ENCODE measurements around the gene PCDH9. TPM values are rescaled to one million over a fixed set of nuclear protein-coding genes. Genes with fewer than 3 reads are reported as not detected.

Gene PCDH9
- total RNA-seq, 1 experiment from 2014 or later, result 4.2 TPM

DNA sequence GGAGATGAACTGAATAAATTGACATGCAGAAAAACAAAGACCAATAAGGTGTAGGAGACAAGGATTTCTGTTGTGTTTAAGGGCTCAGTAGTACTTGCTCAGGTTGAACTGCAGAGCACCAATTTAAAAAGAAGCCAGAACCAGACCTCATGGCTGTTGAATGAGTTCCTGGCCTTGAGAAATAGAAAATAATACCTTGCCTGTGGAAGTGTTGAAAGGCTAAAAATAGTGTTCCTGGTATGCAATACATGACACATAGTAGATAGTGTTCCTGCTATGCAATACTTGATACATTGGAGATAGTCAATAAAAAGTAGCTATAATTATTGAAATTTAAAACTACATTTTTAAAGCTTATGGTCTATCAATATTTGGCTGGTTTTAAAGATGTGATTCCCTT, 595.8 kb downstream of the PCDH9 start:
- ChIA-PET CTCF (no interaction called here), POLR2A (no interaction called here)
- ATAC-seq (no peak), DNase-seq (ENCODE audit: low read depth, low spot score) (no peak)
- Histone ChIP-seq H3K4me1 (ENCODE audit: control insufficient read depth, insufficient read depth, low read length) (no peaks in the 10 kb centered on the region), H3K36me3 (ENCODE audit: control insufficient read depth, insufficient read depth, low read length) (no peaks in the 10 kb centered on the region), H3K9me3 (ENCODE audit: control insufficient read depth, insufficient read depth, low read depth, low read length) (0 out of 2 replicates have a peak, but pooled peaks cover 9% of the 10 kb centered on the region), H3K27ac (ENCODE audit: low read length) (no peak overlapping the region), H3K27me3 (ENCODE audit: control insufficient read depth, insufficient read depth, low read length) (no peaks in the 10 kb centered on the region), H3K4me3 (ENCODE audit: low read depth in 2 of 2, low read length in 2 of 2) (no peak overlapping the region)
- TF ChIP-seq SIN3A (IDR thresholded peaks at IDR 0.05; ENCODE audit: borderline replicate concordance, insufficient read depth, low read depth, low read length) (no peak), POLR2AphosphoS5 (IDR thresholded peaks at IDR 0.05; ENCODE audit: low read depth, low read length) (no peak), TCF7L2 (IDR thresholded peaks at IDR 0.05; ENCODE audit: low read depth, low read length) (no peak)
- TF ChIP-seq, protein P1, sequence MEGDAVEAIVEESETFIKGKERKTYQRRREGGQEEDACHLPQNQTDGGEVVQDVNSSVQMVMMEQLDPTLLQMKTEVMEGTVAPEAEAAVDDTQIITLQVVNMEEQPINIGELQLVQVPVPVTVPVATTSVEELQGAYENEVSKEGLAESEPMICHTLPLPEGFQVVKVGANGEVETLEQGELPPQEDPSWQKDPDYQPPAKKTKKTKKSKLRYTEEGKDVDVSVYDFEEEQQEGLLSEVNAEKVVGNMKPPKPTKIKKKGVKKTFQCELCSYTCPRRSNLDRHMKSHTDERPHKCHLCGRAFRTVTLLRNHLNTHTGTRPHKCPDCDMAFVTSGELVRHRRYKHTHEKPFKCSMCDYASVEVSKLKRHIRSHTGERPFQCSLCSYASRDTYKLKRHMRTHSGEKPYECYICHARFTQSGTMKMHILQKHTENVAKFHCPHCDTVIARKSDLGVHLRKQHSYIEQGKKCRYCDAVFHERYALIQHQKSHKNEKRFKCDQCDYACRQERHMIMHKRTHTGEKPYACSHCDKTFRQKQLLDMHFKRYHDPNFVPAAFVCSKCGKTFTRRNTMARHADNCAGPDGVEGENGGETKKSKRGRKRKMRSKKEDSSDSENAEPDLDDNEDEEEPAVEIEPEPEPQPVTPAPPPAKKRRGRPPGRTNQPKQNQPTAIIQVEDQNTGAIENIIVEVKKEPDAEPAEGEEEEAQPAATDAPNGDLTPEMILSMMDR (IDR thresholded peaks at IDR 0.05), result no peak
- TF ChIP-seq, protein P2, sequence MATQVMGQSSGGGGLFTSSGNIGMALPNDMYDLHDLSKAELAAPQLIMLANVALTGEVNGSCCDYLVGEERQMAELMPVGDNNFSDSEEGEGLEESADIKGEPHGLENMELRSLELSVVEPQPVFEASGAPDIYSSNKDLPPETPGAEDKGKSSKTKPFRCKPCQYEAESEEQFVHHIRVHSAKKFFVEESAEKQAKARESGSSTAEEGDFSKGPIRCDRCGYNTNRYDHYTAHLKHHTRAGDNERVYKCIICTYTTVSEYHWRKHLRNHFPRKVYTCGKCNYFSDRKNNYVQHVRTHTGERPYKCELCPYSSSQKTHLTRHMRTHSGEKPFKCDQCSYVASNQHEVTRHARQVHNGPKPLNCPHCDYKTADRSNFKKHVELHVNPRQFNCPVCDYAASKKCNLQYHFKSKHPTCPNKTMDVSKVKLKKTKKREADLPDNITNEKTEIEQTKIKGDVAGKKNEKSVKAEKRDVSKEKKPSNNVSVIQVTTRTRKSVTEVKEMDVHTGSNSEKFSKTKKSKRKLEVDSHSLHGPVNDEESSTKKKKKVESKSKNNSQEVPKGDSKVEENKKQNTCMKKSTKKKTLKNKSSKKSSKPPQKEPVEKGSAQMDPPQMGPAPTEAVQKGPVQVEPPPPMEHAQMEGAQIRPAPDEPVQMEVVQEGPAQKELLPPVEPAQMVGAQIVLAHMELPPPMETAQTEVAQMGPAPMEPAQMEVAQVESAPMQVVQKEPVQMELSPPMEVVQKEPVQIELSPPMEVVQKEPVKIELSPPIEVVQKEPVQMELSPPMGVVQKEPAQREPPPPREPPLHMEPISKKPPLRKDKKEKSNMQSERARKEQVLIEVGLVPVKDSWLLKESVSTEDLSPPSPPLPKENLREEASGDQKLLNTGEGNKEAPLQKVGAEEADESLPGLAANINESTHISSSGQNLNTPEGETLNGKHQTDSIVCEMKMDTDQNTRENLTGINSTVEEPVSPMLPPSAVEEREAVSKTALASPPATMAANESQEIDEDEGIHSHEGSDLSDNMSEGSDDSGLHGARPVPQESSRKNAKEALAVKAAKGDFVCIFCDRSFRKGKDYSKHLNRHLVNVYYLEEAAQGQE (IDR thresholded peaks at IDR 0.05; ENCODE audit: insufficient read depth in 1 of 2, low read depth in 2 of 2, low read length in 1 of 2), result no peak
- in situ Hi-C loops (cut with HindIII; ENCODE audit: low pct_unique_long_range_greater_than_20kb, low sequenced_read_pairs) (no loop called here), intact Hi-C loops (cut with micrococcal nuclease; ENCODE audit: unreplicated experiment) (no loop called here)
- BruUV-seq (replicated peaks), result no TSS peak

DNA sequence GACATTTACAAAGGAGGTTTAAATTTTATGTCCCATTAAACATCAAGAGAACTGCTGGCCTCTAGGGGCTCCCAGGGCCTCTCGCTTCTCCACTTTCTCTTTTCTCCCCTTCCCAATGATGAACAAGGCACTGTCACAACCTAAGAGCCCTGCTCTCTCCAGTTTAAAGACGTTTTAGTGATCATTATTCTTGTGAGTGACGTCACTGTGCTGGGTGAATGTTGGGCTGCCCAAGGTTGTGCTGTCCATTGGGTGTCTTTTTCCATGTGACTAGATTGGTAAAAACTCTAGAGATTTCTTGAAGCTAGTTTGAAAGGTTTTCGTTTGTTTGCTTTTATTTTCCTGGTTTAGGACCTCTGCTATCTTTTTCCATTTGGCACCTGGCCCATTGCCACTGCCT, 602.6 kb downstream of the PCDH9 start:
- BruUV-seq (replicated peaks), result no TSS peak
- no peak for TF ChIP-seq POLR2AphosphoS5 (IDR thresholded peaks at IDR 0.05; ENCODE audit: low read depth, low read length)
- TF ChIP-seq, protein P2 (IDR thresholded peaks at IDR 0.05; ENCODE audit: insufficient read depth in 1 of 2, low read depth in 2 of 2, low read length in 1 of 2), result no peak
- TF ChIP-seq SIN3A (IDR thresholded peaks at IDR 0.05; ENCODE audit: borderline replicate concordance, insufficient read depth, low read depth, low read length), result no peak
- no peak for TF ChIP-seq TCF7L2 (IDR thresholded peaks at IDR 0.05; ENCODE audit: low read depth, low read length)
- TF ChIP-seq, protein P1 (IDR thresholded peaks at IDR 0.05), result no peak
- Histone ChIP-seq H3K27ac (ENCODE audit: low read length) (no peak overlapping the region), H3K27me3 (ENCODE audit: control insufficient read depth, insufficient read depth, low read length) (no peaks in the 10 kb centered on the region), H3K4me1 (ENCODE audit: control insufficient read depth, insufficient read depth, low read length) (no peaks in the 10 kb centered on the region), H3K4me3 (ENCODE audit: low read depth in 2 of 2, low read length in 2 of 2) (no peak overlapping the region), H3K9me3 (ENCODE audit: control insufficient read depth, insufficient read depth, low read depth, low read length) (0 out of 2 replicates have a peak, but pooled peaks cover 9% of the 10 kb centered on the region), H3K36me3 (ENCODE audit: control insufficient read depth, insufficient read depth, low read length) (no peaks in the 10 kb centered on the region)
- DNase-seq (ENCODE audit: low read depth, low spot score) (no peak), ATAC-seq (no peak)
- ChIA-PET CTCF (no interaction called here), POLR2A (no interaction called here)
- intact Hi-C loops (cut with micrococcal nuclease; ENCODE audit: unreplicated experiment), result no loop called here
- in situ Hi-C loops (cut with HindIII; ENCODE audit: low pct_unique_long_range_greater_than_20kb, low sequenced_read_pairs), result no loop called here
